Measurements from ENCODE around the gene DNM2.

DNA sequence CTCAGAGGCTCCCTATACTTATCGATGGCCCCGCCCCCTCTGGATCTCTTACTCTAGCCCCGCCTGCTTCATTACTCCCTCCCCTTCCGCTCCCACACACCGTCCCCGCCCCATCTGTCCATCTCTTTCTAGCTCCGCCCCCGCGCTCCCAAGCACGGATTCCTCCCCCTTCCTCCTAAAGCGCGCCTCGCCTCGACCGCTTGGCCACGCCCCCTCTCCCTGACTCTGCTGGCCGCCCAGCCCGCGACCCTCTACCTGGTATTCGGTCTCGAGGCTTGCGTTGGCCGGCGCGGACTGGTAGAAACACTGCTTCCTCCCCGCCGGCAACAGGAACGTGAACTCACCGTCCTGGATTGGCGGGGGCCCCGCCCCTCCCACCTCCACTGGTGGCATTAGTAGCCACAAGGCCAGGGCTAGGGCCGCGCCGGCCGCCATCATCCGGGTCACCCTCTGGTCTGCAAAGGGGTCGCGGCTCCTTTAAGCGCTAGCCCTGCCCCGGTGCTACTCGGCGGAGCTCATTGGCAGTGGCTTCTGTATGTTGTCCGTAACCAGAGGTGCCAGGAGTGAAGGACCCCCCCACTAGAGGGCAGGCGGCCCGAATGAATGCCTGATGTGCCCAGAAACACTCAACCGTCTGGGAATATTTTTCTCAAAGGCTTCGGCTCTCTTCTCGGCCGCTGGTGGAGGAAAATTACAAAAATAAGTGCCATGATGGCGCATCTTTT lies 118.0 kb downstream of the DNM2 start, which contains the start of gene TMED1:
- TF ChIP-seq, protein P1, sequence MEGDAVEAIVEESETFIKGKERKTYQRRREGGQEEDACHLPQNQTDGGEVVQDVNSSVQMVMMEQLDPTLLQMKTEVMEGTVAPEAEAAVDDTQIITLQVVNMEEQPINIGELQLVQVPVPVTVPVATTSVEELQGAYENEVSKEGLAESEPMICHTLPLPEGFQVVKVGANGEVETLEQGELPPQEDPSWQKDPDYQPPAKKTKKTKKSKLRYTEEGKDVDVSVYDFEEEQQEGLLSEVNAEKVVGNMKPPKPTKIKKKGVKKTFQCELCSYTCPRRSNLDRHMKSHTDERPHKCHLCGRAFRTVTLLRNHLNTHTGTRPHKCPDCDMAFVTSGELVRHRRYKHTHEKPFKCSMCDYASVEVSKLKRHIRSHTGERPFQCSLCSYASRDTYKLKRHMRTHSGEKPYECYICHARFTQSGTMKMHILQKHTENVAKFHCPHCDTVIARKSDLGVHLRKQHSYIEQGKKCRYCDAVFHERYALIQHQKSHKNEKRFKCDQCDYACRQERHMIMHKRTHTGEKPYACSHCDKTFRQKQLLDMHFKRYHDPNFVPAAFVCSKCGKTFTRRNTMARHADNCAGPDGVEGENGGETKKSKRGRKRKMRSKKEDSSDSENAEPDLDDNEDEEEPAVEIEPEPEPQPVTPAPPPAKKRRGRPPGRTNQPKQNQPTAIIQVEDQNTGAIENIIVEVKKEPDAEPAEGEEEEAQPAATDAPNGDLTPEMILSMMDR (IDR thresholded peaks at IDR 0.05 in 2 of 3, conservative IDR thresholded peaks at IDR 0.05 in 1 of 3; ENCODE audit: control insufficient read depth in 2 of 3, extremely low read depth in 1 of 3, insufficient read depth in 1 of 3, low read depth in 3 of 3, low read length in 3 of 3), result peak in 1 of 3 experiments; percentile 42; a peak in 1 of 6 replicates
- no peak; the same call in 1 of the 2 replicates for TF ChIP-seq NRF1 (conservative IDR thresholded peaks at IDR 0.05; ENCODE audit: low read depth, low read length)
- no peak for TF ChIP-seq RCOR1 (conservative IDR thresholded peaks at IDR 0.05; ENCODE audit: low read depth, low read length)
- TF ChIP-seq, protein P2, sequence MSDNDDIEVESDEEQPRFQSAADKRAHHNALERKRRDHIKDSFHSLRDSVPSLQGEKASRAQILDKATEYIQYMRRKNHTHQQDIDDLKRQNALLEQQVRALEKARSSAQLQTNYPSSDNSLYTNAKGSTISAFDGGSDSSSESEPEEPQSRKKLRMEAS (IDR thresholded peaks at IDR 0.05; ENCODE audit: low read depth, low read length), result no peak
- TF ChIP-seq, protein P3, sequence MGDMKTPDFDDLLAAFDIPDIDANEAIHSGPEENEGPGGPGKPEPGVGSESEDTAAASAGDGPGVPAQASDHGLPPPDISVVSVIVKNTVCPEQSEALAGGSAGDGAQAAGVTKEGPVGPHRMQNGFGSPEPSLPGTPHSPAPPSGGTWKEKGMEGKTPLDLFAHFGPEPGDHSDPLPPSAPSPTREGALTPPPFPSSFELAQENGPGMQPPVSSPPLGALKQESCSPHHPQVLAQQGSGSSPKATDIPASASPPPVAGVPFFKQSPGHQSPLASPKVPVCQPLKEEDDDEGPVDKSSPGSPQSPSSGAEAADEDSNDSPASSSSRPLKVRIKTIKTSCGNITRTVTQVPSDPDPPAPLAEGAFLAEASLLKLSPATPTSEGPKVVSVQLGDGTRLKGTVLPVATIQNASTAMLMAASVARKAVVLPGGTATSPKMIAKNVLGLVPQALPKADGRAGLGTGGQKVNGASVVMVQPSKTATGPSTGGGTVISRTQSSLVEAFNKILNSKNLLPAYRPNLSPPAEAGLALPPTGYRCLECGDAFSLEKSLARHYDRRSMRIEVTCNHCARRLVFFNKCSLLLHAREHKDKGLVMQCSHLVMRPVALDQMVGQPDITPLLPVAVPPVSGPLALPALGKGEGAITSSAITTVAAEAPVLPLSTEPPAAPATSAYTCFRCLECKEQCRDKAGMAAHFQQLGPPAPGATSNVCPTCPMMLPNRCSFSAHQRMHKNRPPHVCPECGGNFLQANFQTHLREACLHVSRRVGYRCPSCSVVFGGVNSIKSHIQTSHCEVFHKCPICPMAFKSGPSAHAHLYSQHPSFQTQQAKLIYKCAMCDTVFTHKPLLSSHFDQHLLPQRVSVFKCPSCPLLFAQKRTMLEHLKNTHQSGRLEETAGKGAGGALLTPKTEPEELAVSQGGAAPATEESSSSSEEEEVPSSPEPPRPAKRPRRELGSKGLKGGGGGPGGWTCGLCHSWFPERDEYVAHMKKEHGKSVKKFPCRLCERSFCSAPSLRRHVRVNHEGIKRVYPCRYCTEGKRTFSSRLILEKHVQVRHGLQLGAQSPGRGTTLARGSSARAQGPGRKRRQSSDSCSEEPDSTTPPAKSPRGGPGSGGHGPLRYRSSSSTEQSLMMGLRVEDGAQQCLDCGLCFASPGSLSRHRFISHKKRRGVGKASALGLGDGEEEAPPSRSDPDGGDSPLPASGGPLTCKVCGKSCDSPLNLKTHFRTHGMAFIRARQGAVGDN (IDR thresholded peaks at IDR 0.05), result no peak
- TF ChIP-seq TAF1 (IDR thresholded peaks at IDR 0.05; ENCODE audit: borderline replicate concordance, low read depth, low read length), result 0 out of 2 replicates have a peak, but pooled peaks have one; percentile 10
